Spleen (tissue), 11 donors: ENCODE data around the gene TMEM97. TPM values are rescaled to one million over a fixed set of nuclear protein-coding genes. Genes with fewer than 3 reads are reported as not detected.

Experiments used
- DNase-seq: peaks from one replicate; pipeline ENCODE4 v3.0.0-alpha.2; 2020
- H3K27ac ChIP-seq, 8 donors: fragments of 200-600 bp; sonication (generic) in 7 of 8; 1 replicate in 4 of 8; 2 replicates in 4 of 8; pipeline versions ENCODE4 v1.5.0 to v1.8.0; 2016 to 2021; ENCODE audit warnings: inconsistent platforms in 4 of 8, mild to moderate bottlenecking in 4 of 8, moderate library complexity in 1 of 8
- H3K27me3 ChIP-seq, 7 donors: fragments of 200-600 bp; sonication (generic) in 6 of 7; replicated peaks in 1 of 7; 1 replicate in 4 of 7; 2 replicates in 3 of 7; pipeline versions ENCODE4 v1.5.0 to v1.8.0; 2016 to 2021; ENCODE audit warnings: inconsistent platforms in 3 of 7, mild to moderate bottlenecking in 1 of 7
- H3K36me3 ChIP-seq, 6 donors: fragments of 200-600 bp; sonication (generic) in 5 of 6; 1 replicate in 4 of 6; 2 replicates in 2 of 6; pipeline versions ENCODE4 v1.5.0 to v1.8.0; 2016 to 2021; ENCODE audit warnings: inconsistent platforms in 2 of 6
- H3K4me1 ChIP-seq, 6 donors: fragments of 200-600 bp; sonication (generic) in 5 of 6; 1 replicate in 3 of 6; 2 replicates in 3 of 6; pipeline versions ENCODE4 v1.5.0 to v1.8.0; 2016 to 2021; ENCODE audit warnings: inconsistent platforms in 3 of 6
- H3K4me3 ChIP-seq, 8 donors: fragments of 200-600 bp; sonication (generic) in 7 of 8; 1 replicate in 4 of 8; 2 replicates in 4 of 8; pipeline versions ENCODE4 v1.5.0 to v1.8.0; 2016 to 2021; ENCODE audit warnings: inconsistent platforms in 4 of 8, mild to moderate bottlenecking in 4 of 8, moderate library complexity in 2 of 8
- H3K9me3 ChIP-seq, 8 donors: fragments of 200-600 bp; sonication (generic) in 7 of 8; 1 replicate in 4 of 8; 2 replicates in 4 of 8; pipeline versions ENCODE4 v1.5.0 to v1.8.0; 2016 to 2021; ENCODE audit warnings: inconsistent platforms in 4 of 8
- CTCF ChIP-seq, 11 experiments: fragments of 200-600 bp in 7 of 11; fragments of 450-650 bp in 4 of 11; sonication (generic) in 4 of 11; IDR thresholded peaks in 8 of 11; conservative IDR thresholded peaks in 3 of 11; 1 replicate in 7 of 11; 2 replicates in 4 of 11; pipeline versions ENCODE4 v1.4.0 to v1.8.0; 2016 to 2021; ENCODE audit warnings: antibody characterized with exemption in 11 of 11, inconsistent platforms in 4 of 11, mild to moderate bottlenecking in 1 of 11
- POLR2A ChIP-seq, 3 donors: fragments of 450-650 bp; IDR thresholded peaks; one replicate each; pipeline ENCODE4 v1.5.1; 2017; ENCODE audit warnings: antibody characterized with exemption in 3 of 3, mild to moderate bottlenecking in 1 of 3
- POLR2AphosphoS5 ChIP-seq, 3 donors: sonication (generic); formaldehyde crosslinking; IDR thresholded peaks; one replicate each; pipeline ENCODE4 v1.5.1; 2017; ENCODE audit warnings: antibody characterized with exemption in 3 of 3
- WGBS, 5 donors: extraction: QIAGEN DNeasy Blood & Tissue Kit in 3 of 5; methylation state at CpG; one replicate each; pipeline versions ENCODE4 v1.1.5 to v1.1.7; 2013 to 2018; 5-methylcytosine and 5-hydroxymethylcytosine counted together
- intact Hi-C: fragments of 100-400 bp; cut with DNase I; formaldehyde crosslinking; loops from one replicate; pipeline ENCODE4 v1.15.0; 2023; ENCODE audit warnings: low total_unique reads
- polyA plus RNA-seq, 3 donors: library from polyadenylated mRNA; stranded (reverse); fragments of 200-250 nt; gene quantifications; one replicate each; pipeline ENCODE4 v1.2.1, GENCODE V29; 2013
- total RNA-seq, 7 donors: library from RNA; depleted of rRNA in 3 of 7; stranded (reverse); fragments of >200 nt in 3 of 7; fragmentation: NEBNext Ultra II Directional in 4 of 7; extraction: Animal tissue kit (Norgen Biotek cat#: 25700) in 4 of 7; gene quantifications; one replicate each; pipeline versions ENCODE4 v1.1.0 to v1.2.1, GENCODE V29; 2016 to 2021
- donor health status: healthy with polysubstance abuse.
- donor health status: DM: no; HTN: no; CAD: no; lungs with moderate emphysema.
- donor health status: DM: no; HTN: no; CAD: no.
- donor health status: Bipolar disorder and iron deficiency.
- donor health status: healthy.
- donor health status: DM: no; HTN: no; CAD: no.
- donor health status: DM: yes; HTN: yes; CAD: no.

Gene TMEM97
- total and polyA plus RNA-seq, 10 donors: 1.5 to 7.3 (median 5.4) TPM

- intact Hi-C loops: no loop called here
- H3K27me3 ChIP-seq: no peaks in the 10 kb centered on the region
- H3K36me3 ChIP-seq: peaks cover 0 to 53% (median 39%) of the 10 kb centered on the region in 6 donors
- no peak overlapping the region for H3K4me3 ChIP-seq
- 89 to 96% (median 95%) methylated on average over 7 of the region's 7 CpGs for WGBS, 5 donors
- H3K27ac ChIP-seq: no peak overlapping the region
- no peaks in the 10 kb centered on the region for H3K9me3 ChIP-seq
- no peak for DNase-seq
- TF ChIP-seq CTCF (IDR thresholded peaks at IDR 0.05 in 8 of 11, conservative IDR thresholded peaks at IDR 0.05 in 3 of 11) (no peak), POLR2AphosphoS5 (IDR thresholded peaks at IDR 0.05) (no peak), POLR2A (IDR thresholded peaks at IDR 0.05) (no peak)
- H3K4me1 ChIP-seq: peaks cover 0 to 18% (median 2%) of the 10 kb centered on the region in 6 donors
Measured at GRCh38 chr17:28326114-28326513, 7.1 kb downstream of the TMEM97 start.

DNA sequence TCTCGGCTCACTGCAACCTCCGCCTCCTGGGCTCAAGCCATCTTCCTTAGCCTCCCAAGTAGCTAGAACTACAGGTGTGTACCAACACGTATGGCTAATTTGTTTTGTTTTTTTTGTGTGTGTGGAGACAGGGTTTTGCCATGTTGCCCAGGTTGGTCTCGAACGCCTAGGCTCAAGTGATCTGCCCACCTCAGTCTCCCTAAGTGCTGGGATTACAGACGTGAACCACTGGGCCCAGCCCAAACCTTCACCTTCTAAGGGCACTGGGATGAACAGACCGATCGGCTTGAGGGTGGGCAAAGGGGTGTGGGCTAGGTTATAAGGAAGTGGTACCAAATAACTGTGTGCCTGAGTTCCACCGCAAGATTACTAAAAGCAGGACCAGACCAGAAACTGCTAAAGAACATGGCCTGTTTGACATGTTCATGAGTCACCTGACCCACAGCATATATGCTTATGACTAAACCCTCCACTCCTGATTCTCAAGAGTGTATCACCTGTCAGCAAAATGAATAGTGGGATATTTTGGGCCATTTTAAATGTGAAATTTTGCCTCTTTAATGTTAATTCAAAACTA is 8.1 kb downstream of the TMEM97 start:
- WGBS, 5 donors: 83 to 97% (median 89%) methylated on average over 9 of the region's 9 CpGs
- H3K36me3 ChIP-seq: peaks cover 4 to 63% (median 48%) of the 10 kb centered on the region in 6 donors

GRCh38 chr17:28327709-28328108 is 8.7 kb downstream of the TMEM97 start:
- DNase-seq: no peak
- WGBS, 5 donors: 79 to 91% (median 81%) methylated on average over 3 of the region's 3 CpGs
- TF ChIP-seq POLR2AphosphoS5 (IDR thresholded peaks at IDR 0.05) (no peak), CTCF (IDR thresholded peaks at IDR 0.05 in 8 of 11, conservative IDR thresholded peaks at IDR 0.05 in 3 of 11) (no peak), POLR2A (IDR thresholded peaks at IDR 0.05) (no peak)
- peaks cover 0 to 28% (median 4%) of the 10 kb centered on the region in 6 donors for H3K4me1 ChIP-seq
- intact Hi-C loops: no loop called here
- no peak overlapping the region for H3K27ac ChIP-seq
- peaks cover 4 to 65% (median 48%) of the 10 kb centered on the region in 6 donors for H3K36me3 ChIP-seq
- H3K4me3 ChIP-seq: no peak overlapping the region
- H3K27me3 ChIP-seq: no peaks in the 10 kb centered on the region
- no peaks in the 10 kb centered on the region for H3K9me3 ChIP-seq

More for the DNA sequence above, 8.1 kb downstream of the TMEM97 start:
- no peak overlapping the region for H3K4me3 ChIP-seq
- DNase-seq: no peak
- H3K4me1 ChIP-seq: peaks cover 0 to 22% (median 2%) of the 10 kb centered on the region in 6 donors
- no peak overlapping the region for H3K27ac ChIP-seq
- no peaks in the 10 kb centered on the region for H3K27me3 ChIP-seq
- no peak for TF ChIP-seq POLR2A (IDR thresholded peaks at IDR 0.05)
- TF ChIP-seq CTCF (IDR thresholded peaks at IDR 0.05 in 8 of 11, conservative IDR thresholded peaks at IDR 0.05 in 3 of 11): no peak
- TF ChIP-seq POLR2AphosphoS5 (IDR thresholded peaks at IDR 0.05): no peak
- H3K9me3 ChIP-seq: no peaks in the 10 kb centered on the region
- intact Hi-C loops: no loop called here

DNA sequence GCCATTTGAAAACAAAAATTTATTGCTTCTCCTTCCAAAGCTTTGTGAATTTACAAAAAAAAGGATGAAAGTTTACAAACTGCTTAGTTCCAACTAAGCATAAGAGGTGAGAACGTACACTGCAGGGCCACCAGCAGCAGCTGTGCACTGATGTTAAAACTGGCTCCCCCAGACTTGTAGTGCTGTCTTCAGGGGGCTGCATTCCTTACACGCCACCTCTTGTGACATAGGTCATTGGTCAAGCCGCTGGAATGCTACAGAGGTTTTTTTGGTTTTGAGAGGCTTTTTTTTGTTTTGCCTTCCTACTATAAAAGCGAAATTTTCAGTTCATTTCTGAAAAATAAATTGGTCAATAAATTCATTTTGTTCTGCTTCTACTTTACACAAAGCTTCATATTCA is 9.3 kb downstream of the TMEM97 start:
- intact Hi-C loops: no loop called here
- Histone ChIP-seq H3K27me3 (no peaks in the 10 kb centered on the region), H3K9me3 (no peaks in the 10 kb centered on the region), H3K36me3 (peaks cover 4 to 65% (median 48%) of the 10 kb centered on the region in 6 donors), H3K4me3 (no peak overlapping the region), H3K27ac (no peak overlapping the region), H3K4me1 (peaks cover 2 to 34% (median 8%) of the 10 kb centered on the region in 6 donors)
- 71 to 88% (median 81%) methylated on average over 4 of the region's 4 CpGs for WGBS, 5 donors
- no peak for DNase-seq
- TF ChIP-seq CTCF (IDR thresholded peaks at IDR 0.05 in 8 of 11, conservative IDR thresholded peaks at IDR 0.05 in 3 of 11) (no peak), POLR2A (IDR thresholded peaks at IDR 0.05) (no peak), POLR2AphosphoS5 (IDR thresholded peaks at IDR 0.05) (no peak)
